CD4-positive, alpha-beta T cell (primary cell): ENCODE results near the gene GNAS-AS1. TPM values are rescaled to one million over a fixed set of nuclear protein-coding genes. Genes with fewer than 3 reads are reported as not detected.

Experiments
- ATAC-seq: fragments of 200-7000 bp; cut with Tn5 transposase; one replicate; pipeline ENCODE4 v1.10.0; 2022; ENCODE audit warnings: mild to moderate bottlenecking; ENCODE audit not compliant: poor library complexity
- CTCF ChIA-PET: fragments of 350-600 bp; sonication (Branson Sonifier 250); formaldehyde crosslinking; loops from one replicate; lab custom pipeline; 2021; ENCODE audit warnings: antibody characterized with exemption, inconsistent platforms; lab: Charles Lee
- POLR2A ChIA-PET: fragments of 350-600 bp; sonication (Branson Sonifier 250); formaldehyde crosslinking; loops from one replicate; lab custom pipeline; 2021; ENCODE audit warnings: antibody characterized with exemption, inconsistent platforms; lab: Charles Lee
- DNase-seq, 14 experiments: peaks; one replicate each; pipeline ENCODE4 v3.0.0-alpha.2; 2013 to 2020; ENCODE audit warnings: mixed read lengths in 2 of 14
- H3K27ac ChIP-seq, 2 donors: one replicate each; pipeline versions ENCODE4 v1.5.1 to v1.7.0; 2013; ENCODE audit warnings: low read length in 2 of 2, low read depth in 1 of 2, mild to moderate bottlenecking in 1 of 2
- H3K27me3 ChIP-seq, 2 experiments: 1 replicate in 1 of 2; 2 replicates in 1 of 2; pipeline versions ENCODE4 v1.6.1 to v1.7.0; 2013; ENCODE audit warnings: low read length in 2 of 2, control low read depth in 1 of 2, mild to moderate bottlenecking in 1 of 2, moderate library complexity in 1 of 2; ENCODE audit not compliant: insufficient read depth in 2 of 2, control insufficient read depth in 1 of 2
- H3K36me3 ChIP-seq: one replicate; pipeline ENCODE4 v1.6.1; 2013; ENCODE audit warnings: low read length, control low read depth; ENCODE audit not compliant: insufficient read depth
- H3K4me1 ChIP-seq: one replicate; pipeline ENCODE4 v1.6.1; 2013; ENCODE audit warnings: low read length, control low read depth; ENCODE audit not compliant: insufficient read depth
- H3K4me3 ChIP-seq: one replicate; pipeline ENCODE4 v1.5.1; 2013; ENCODE audit warnings: mild to moderate bottlenecking, low read length, moderate library complexity
- H3K9me3 ChIP-seq, 2 experiments: 1 replicate in 1 of 2; 2 replicates in 1 of 2; pipeline versions ENCODE4 v1.6.1 to v1.7.0; 2013; ENCODE audit warnings: low read length in 2 of 2, mild to moderate bottlenecking in 2 of 2, control low read depth in 1 of 2, moderate library complexity in 1 of 2; ENCODE audit not compliant: control insufficient read depth in 1 of 2, insufficient read depth in 1 of 2
- H3K27ac Mint-ChIP-seq: one replicate; pipeline ENCODE4 v1.8.0; 2020; ENCODE audit warnings: mixed read lengths
- H3K27me3 Mint-ChIP-seq: one replicate; pipeline ENCODE4 v1.8.0; 2021; ENCODE audit warnings: mixed read lengths
- H3K36me3 Mint-ChIP-seq: one replicate; pipeline ENCODE4 v1.8.0; 2021; ENCODE audit warnings: low read depth, mixed read lengths
- H3K4me1 Mint-ChIP-seq: one replicate; pipeline ENCODE4 v1.8.0; 2021; ENCODE audit warnings: low read depth, mixed read lengths
- H3K4me3 Mint-ChIP-seq: one replicate; pipeline ENCODE4 v1.8.0; 2020; ENCODE audit warnings: mild to moderate bottlenecking, mixed read lengths
- H3K9me3 Mint-ChIP-seq: one replicate; pipeline ENCODE4 v1.8.0; 2020; ENCODE audit warnings: mixed read lengths
- intact Hi-C, 2 experiments: fragments of 100-400 bp; cut with DNase I in 1 of 2; cut with micrococcal nuclease in 1 of 2; formaldehyde crosslinking; loops; one replicate each; pipeline versions ENCODE4 v1.15.1 to v1.9.0; 2023 to 2025; cut with DNase I, micrococcal nuclease
- total RNA-seq, 174 experiments: library from RNA in 2 of 174; stranded (reverse) in 2 of 174; gene quantifications; one replicate each; pipeline ENCODE4 v1.2.3 and lab custom pipeline; 2021 to 2026
- TF ChIP-seq, protein P1 (sequence below): fragments of 200-600 bp; IDR thresholded peaks from one replicate; pipeline ENCODE4 v1.8.0; 2022; ENCODE audit warnings: antibody characterized with exemption, mild to moderate bottlenecking

Gene GNAS-AS1
- total RNA-seq, 2 experiments from 2014 or later: not detected

DNA sequence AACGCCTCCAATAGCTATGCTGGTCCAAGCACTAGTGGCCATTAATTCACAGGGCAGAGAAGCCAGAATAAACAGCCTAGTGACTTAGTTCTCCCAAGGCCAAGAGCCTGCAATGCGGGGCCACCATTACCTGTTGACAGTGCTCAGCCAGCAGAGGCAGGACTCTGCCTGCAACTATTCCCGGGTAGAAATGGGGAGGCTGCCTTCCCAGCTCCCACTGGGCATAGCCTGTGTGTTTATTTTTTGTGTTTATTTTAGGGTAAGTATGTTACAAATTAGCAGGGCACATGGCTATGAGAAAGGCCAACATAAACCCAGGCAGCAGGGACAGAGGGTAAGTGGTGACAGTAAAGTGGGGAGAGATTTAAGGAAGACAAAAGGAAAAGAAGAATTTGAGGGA lies 5.0 kb downstream of the GNAS-AS1 start:
- H3K4me1 Mint-ChIP-seq: peaks cover 6% of the 10 kb centered on the region
- ATAC-seq (no peak), DNase-seq (no peak)
- no peaks in the 10 kb centered on the region for H3K9me3 Mint-ChIP-seq
- Histone ChIP-seq H3K36me3 (no peaks in the 10 kb centered on the region), H3K4me1 (peaks cover 5% of the 10 kb centered on the region), H3K9me3 (peaks cover 0 to 15% of the 10 kb centered on the region in 2 experiments), H3K4me3 (no peak overlapping the region), H3K27ac (no peak overlapping the region), H3K27me3 (peaks cover 13 to 19% of the 10 kb centered on the region in 2 experiments)
- no peak overlapping the region for H3K4me3 Mint-ChIP-seq
- intact Hi-C loops: loop anchor here in 1 of 2 experiments (5.0 kb wide), 1 partner anchor 198 kb away; no protein-coding TSS in a partner anchor
- peaks cover 69% of the 10 kb centered on the region for H3K27me3 Mint-ChIP-seq
- ChIA-PET POLR2A (interaction anchor here (0.5 kb wide), 1 partner anchor 358 kb away, joined by 4 read pairs; no protein-coding TSS in a partner anchor), CTCF (no interaction called here)
- H3K36me3 Mint-ChIP-seq: peaks cover 2% of the 10 kb centered on the region
- no peak overlapping the region for H3K27ac Mint-ChIP-seq
- TF ChIP-seq, protein P1, sequence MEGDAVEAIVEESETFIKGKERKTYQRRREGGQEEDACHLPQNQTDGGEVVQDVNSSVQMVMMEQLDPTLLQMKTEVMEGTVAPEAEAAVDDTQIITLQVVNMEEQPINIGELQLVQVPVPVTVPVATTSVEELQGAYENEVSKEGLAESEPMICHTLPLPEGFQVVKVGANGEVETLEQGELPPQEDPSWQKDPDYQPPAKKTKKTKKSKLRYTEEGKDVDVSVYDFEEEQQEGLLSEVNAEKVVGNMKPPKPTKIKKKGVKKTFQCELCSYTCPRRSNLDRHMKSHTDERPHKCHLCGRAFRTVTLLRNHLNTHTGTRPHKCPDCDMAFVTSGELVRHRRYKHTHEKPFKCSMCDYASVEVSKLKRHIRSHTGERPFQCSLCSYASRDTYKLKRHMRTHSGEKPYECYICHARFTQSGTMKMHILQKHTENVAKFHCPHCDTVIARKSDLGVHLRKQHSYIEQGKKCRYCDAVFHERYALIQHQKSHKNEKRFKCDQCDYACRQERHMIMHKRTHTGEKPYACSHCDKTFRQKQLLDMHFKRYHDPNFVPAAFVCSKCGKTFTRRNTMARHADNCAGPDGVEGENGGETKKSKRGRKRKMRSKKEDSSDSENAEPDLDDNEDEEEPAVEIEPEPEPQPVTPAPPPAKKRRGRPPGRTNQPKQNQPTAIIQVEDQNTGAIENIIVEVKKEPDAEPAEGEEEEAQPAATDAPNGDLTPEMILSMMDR: no peak

DNA sequence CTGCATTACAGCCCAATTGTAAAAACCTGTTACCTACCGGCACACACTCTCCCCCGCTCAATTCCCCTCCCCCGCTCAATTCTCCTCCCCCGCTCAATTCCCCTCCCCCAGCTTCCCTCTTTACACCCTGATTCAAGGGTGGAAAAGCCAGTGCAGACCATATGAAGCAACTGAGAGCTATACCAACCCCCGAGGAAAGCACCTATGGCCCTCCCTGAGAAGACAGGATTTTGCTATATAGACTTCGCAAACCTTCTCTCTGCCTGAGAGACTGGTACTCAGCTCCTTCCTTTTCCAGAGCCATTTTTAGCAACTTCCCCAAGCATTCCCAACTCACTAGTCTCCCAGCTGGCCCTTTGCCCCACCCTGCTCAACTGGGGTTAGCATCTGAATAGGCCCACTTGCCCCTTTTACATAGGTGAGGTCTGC lies 7.6 kb downstream of the GNAS-AS1 start:
- Histone ChIP-seq H3K4me1 (peaks cover 11% of the 10 kb centered on the region), H3K9me3 (peaks cover 0 to 26% of the 10 kb centered on the region in 2 experiments), H3K27me3 (peaks cover 22 to 25% of the 10 kb centered on the region in 2 experiments), H3K36me3 (no peaks in the 10 kb centered on the region), H3K27ac (no peak overlapping the region), H3K4me3 (no peak overlapping the region)
- peaks cover 9% of the 10 kb centered on the region for H3K4me1 Mint-ChIP-seq
- intact Hi-C loops: no loop called here
- no peak overlapping the region for H3K27ac Mint-ChIP-seq
- no peaks in the 10 kb centered on the region for H3K9me3 Mint-ChIP-seq
- no peak for ATAC-seq
- no peak for DNase-seq
- TF ChIP-seq, protein P1: no peak
- ChIA-PET CTCF (no interaction called here), POLR2A (no interaction called here)
- H3K36me3 Mint-ChIP-seq: no peaks in the 10 kb centered on the region
- peaks cover 77% of the 10 kb centered on the region for H3K27me3 Mint-ChIP-seq
- H3K4me3 Mint-ChIP-seq: no peak overlapping the region

DNA sequence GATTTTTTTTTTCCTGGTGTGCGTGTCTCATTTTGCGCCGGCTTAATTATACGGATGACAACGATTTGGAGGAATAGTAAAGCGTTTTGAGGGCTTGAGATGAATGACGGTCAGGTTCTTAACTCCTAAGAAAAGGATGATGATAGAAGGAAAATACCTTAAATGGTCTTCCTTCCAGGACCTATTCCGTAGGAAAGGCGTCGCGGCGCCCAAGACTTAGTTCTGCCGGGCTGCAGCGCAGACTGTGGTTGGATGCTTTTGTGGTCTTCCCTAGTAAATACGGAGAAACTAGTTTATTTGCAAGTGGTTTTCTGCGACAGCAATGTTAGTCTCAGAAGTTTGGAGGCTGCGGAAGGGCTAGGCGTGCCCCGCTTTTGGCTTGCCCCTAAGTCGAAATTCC lies 8.4 kb downstream of the GNAS-AS1 start:
- Histone ChIP-seq H3K9me3 (peaks cover 0 to 26% of the 10 kb centered on the region in 2 experiments), H3K4me1 (peaks cover 11% of the 10 kb centered on the region), H3K4me3 (no peak overlapping the region), H3K27ac (no peak overlapping the region), H3K36me3 (no peaks in the 10 kb centered on the region), H3K27me3 (peaks cover 22 to 29% of the 10 kb centered on the region in 2 experiments)
- ChIA-PET POLR2A (no interaction called here), CTCF (no interaction called here)
- TF ChIP-seq, protein P1: no peak
- H3K9me3 Mint-ChIP-seq: no peaks in the 10 kb centered on the region
- H3K36me3 Mint-ChIP-seq: no peaks in the 10 kb centered on the region
- H3K27me3 Mint-ChIP-seq: peaks cover 75% of the 10 kb centered on the region
- DNase-seq (no peak), ATAC-seq (no peak)
- intact Hi-C loops: no loop called here
- no peak overlapping the region for H3K4me3 Mint-ChIP-seq
- no peak overlapping the region for H3K27ac Mint-ChIP-seq
- H3K4me1 Mint-ChIP-seq: peaks cover 5% of the 10 kb centered on the region
